Activated naive CD8-positive, alpha-beta T cell (primary cell): ENCODE results near the gene SRPK2.
"Not testable (repeated sequence)": the region's sequence is repeated elsewhere in the genome, so short reads cannot be mapped to it uniquely, and the experiment has no call there.

Experiments
- H3K27ac Mint-ChIP-seq: one replicate; pipeline ENCODE4 v1.8.0; 2021; ENCODE audit warnings: mixed read lengths
- H3K27me3 Mint-ChIP-seq: one replicate; pipeline ENCODE4 v1.8.0; 2021; ENCODE audit warnings: mixed read lengths
- H3K36me3 Mint-ChIP-seq: one replicate; pipeline ENCODE4 v1.8.0; 2021; ENCODE audit warnings: mixed read lengths
- H3K4me1 Mint-ChIP-seq: one replicate; pipeline ENCODE4 v1.8.0; 2021; ENCODE audit warnings: low read depth, mixed read lengths
- H3K4me3 Mint-ChIP-seq: one replicate; pipeline ENCODE4 v1.8.0; 2021; ENCODE audit warnings: mild to moderate bottlenecking, mixed read lengths
- H3K9me3 Mint-ChIP-seq: one replicate; pipeline ENCODE4 v1.8.0; 2021; ENCODE audit warnings: low read depth, mixed read lengths

The SRPK2 gene

GRCh38 chr7:105250706-105251105 lies 138.0 kb downstream of the SRPK2 start:
- H3K27ac Mint-ChIP-seq: no peak overlapping the region

GRCh38 chr7:105250239-105250638 lies 138.5 kb downstream of the SRPK2 start:
- no peaks in the 10 kb centered on the region for H3K27me3 Mint-ChIP-seq
- H3K4me3 Mint-ChIP-seq: no peak overlapping the region
- H3K4me1 Mint-ChIP-seq: peaks cover 35% of the 10 kb centered on the region
- H3K9me3 Mint-ChIP-seq: no peaks in the 10 kb centered on the region
- H3K36me3 Mint-ChIP-seq: peaks cover 3% of the 10 kb centered on the region
- no peak overlapping the region for H3K27ac Mint-ChIP-seq

More at GRCh38 chr7:105250706-105251105, 138.0 kb downstream of the SRPK2 start:
- H3K4me1 Mint-ChIP-seq: peaks cover 37% of the 10 kb centered on the region
- H3K4me3 Mint-ChIP-seq: no peak overlapping the region
- peaks cover 3% of the 10 kb centered on the region for H3K36me3 Mint-ChIP-seq
- H3K9me3 Mint-ChIP-seq: no peaks in the 10 kb centered on the region
- no peaks in the 10 kb centered on the region for H3K27me3 Mint-ChIP-seq

- Mint-ChIP-seq H3K4me1 (peaks cover 33% of the 10 kb centered on the region), H3K27me3 (no peaks in the 10 kb centered on the region), H3K4me3 (no peak overlapping the region), H3K27ac (no peak overlapping the region), H3K9me3 (no peaks in the 10 kb centered on the region), H3K36me3 (peaks cover 3% of the 10 kb centered on the region)
These were observed 139.5 kb downstream of the SRPK2 start for GRCh38 chr7:105249216-105249615.

- Mint-ChIP-seq H3K9me3 (no peaks in the 10 kb centered on the region), H3K4me1 (peaks cover 24% of the 10 kb centered on the region), H3K36me3 (peaks cover 6% of the 10 kb centered on the region), H3K4me3 (no peak overlapping the region), H3K27me3 (no peaks in the 10 kb centered on the region), H3K27ac (no peak overlapping the region)
These were observed 142.0 kb downstream of the SRPK2 start for GRCh38 chr7:105246679-105247078.

- Mint-ChIP-seq H3K4me1 (peaks cover 25% of the 10 kb centered on the region), H3K36me3 (peaks cover 8% of the 10 kb centered on the region), H3K4me3 (no peak overlapping the region), H3K27me3 (no peaks in the 10 kb centered on the region), H3K9me3 (no peaks in the 10 kb centered on the region), H3K27ac (no peak overlapping the region)
These were observed 142.5 kb downstream of the SRPK2 start for GRCh38 chr7:105246256-105246655.

- H3K4me3 Mint-ChIP-seq: no peak overlapping the region
- no peaks in the 10 kb centered on the region for H3K9me3 Mint-ChIP-seq
- peaks cover 23% of the 10 kb centered on the region for H3K4me1 Mint-ChIP-seq
- H3K27me3 Mint-ChIP-seq: no peaks in the 10 kb centered on the region
- peaks cover 8% of the 10 kb centered on the region for H3K36me3 Mint-ChIP-seq
- no peak overlapping the region for H3K27ac Mint-ChIP-seq
These were observed 143.2 kb downstream of the SRPK2 start for GRCh38 chr7:105245398-105246114.

GRCh38 chr7:105244594-105244993 lies 144.1 kb downstream of the SRPK2 start:
- no peaks in the 10 kb centered on the region for H3K9me3 Mint-ChIP-seq
- no peak overlapping the region for H3K4me3 Mint-ChIP-seq
- H3K4me1 Mint-ChIP-seq: peaks cover 32% of the 10 kb centered on the region
- H3K27ac Mint-ChIP-seq: no peak overlapping the region
- no peaks in the 10 kb centered on the region for H3K27me3 Mint-ChIP-seq
- peaks cover 8% of the 10 kb centered on the region for H3K36me3 Mint-ChIP-seq

GRCh38 chr7:105241198-105241597 lies 147.5 kb downstream of the SRPK2 start:
- no peak overlapping the region for H3K27ac Mint-ChIP-seq
- H3K36me3 Mint-ChIP-seq: peaks cover 7% of the 10 kb centered on the region
- no peak overlapping the region for H3K4me3 Mint-ChIP-seq
- H3K27me3 Mint-ChIP-seq: no peaks in the 10 kb centered on the region
- H3K9me3 Mint-ChIP-seq: no peaks in the 10 kb centered on the region
- peaks cover 55% of the 10 kb centered on the region for H3K4me1 Mint-ChIP-seq

- Mint-ChIP-seq H3K4me1 (peaks cover 64% of the 10 kb centered on the region), H3K9me3 (no peaks in the 10 kb centered on the region)
These were observed 150.4 kb downstream of the SRPK2 start for GRCh38 chr7:105238198-105238765.

GRCh38 chr7:105234886-105235285 lies 153.8 kb downstream of the SRPK2 start:
- Mint-ChIP-seq H3K36me3 (peaks cover 10% of the 10 kb centered on the region), H3K4me1 (peaks cover 43% of the 10 kb centered on the region), H3K9me3 (no peaks in the 10 kb centered on the region), H3K4me3 (no peak overlapping the region), H3K27ac (no peak overlapping the region), H3K27me3 (no peaks in the 10 kb centered on the region)

More at GRCh38 chr7:105238198-105238765, 150.4 kb downstream of the SRPK2 start:
- no peak overlapping the region for H3K27ac Mint-ChIP-seq
- no peaks in the 10 kb centered on the region for H3K27me3 Mint-ChIP-seq
- no peak overlapping the region for H3K4me3 Mint-ChIP-seq
- peaks cover 7% of the 10 kb centered on the region for H3K36me3 Mint-ChIP-seq

GRCh38 chr7:105232829-105233291 lies 155.9 kb downstream of the SRPK2 start:
- peaks cover 29% of the 10 kb centered on the region for H3K4me1 Mint-ChIP-seq
- not testable (repeated sequence) for H3K9me3 Mint-ChIP-seq, H3K27ac Mint-ChIP-seq, H3K27me3 Mint-ChIP-seq, H3K4me3 Mint-ChIP-seq
- H3K36me3 Mint-ChIP-seq: peaks cover 12% of the 10 kb centered on the region

GRCh38 chr7:105230486-105230885 lies 158.2 kb downstream of the SRPK2 start:
- H3K4me3 Mint-ChIP-seq: no peak overlapping the region
- peaks cover 11% of the 10 kb centered on the region for H3K4me1 Mint-ChIP-seq
- H3K9me3 Mint-ChIP-seq: no peaks in the 10 kb centered on the region
- H3K27me3 Mint-ChIP-seq: no peaks in the 10 kb centered on the region
- H3K36me3 Mint-ChIP-seq: peaks cover 14% of the 10 kb centered on the region
- H3K27ac Mint-ChIP-seq: no peak overlapping the region

GRCh38 chr7:105229641-105230040 lies 159.1 kb downstream of the SRPK2 start:
- peaks cover 16% of the 10 kb centered on the region for H3K4me1 Mint-ChIP-seq
- H3K4me3 Mint-ChIP-seq: no peak overlapping the region
- H3K36me3 Mint-ChIP-seq: peaks cover 14% of the 10 kb centered on the region
- no peak overlapping the region for H3K27ac Mint-ChIP-seq
- H3K9me3 Mint-ChIP-seq: no peaks in the 10 kb centered on the region
- no peaks in the 10 kb centered on the region for H3K27me3 Mint-ChIP-seq

- H3K36me3 Mint-ChIP-seq: peaks cover 14% of the 10 kb centered on the region
- no peak overlapping the region for H3K4me3 Mint-ChIP-seq
- H3K27ac Mint-ChIP-seq: no peak overlapping the region
- peaks cover 13% of the 10 kb centered on the region for H3K4me1 Mint-ChIP-seq
- no peaks in the 10 kb centered on the region for H3K9me3 Mint-ChIP-seq
- no peaks in the 10 kb centered on the region for H3K27me3 Mint-ChIP-seq
These were observed 160.2 kb downstream of the SRPK2 start for GRCh38 chr7:105228555-105228954.

- H3K4me3 Mint-ChIP-seq: no peak overlapping the region
- no peaks in the 10 kb centered on the region for H3K27me3 Mint-ChIP-seq
- H3K36me3 Mint-ChIP-seq: peaks cover 14% of the 10 kb centered on the region
- H3K27ac Mint-ChIP-seq: peak overlapping the region; percentile 18
- H3K9me3 Mint-ChIP-seq: no peaks in the 10 kb centered on the region
- H3K4me1 Mint-ChIP-seq: peaks cover 21% of the 10 kb centered on the region
These were observed 161.3 kb downstream of the SRPK2 start for GRCh38 chr7:105227391-105227790.
